GM21447 (cell line): ENCODE data around the gene COL27A1.

Experiments
- ATAC-seq: cut with Tn5 transposase; IDR thresholded peaks from one replicate; pipeline ENCODE4 v1.9.1; 2021; ENCODE audit not compliant: unreplicated experiment

The COL27A1 gene

GRCh38 chr9:114299286-114300152, 144.2 kb downstream of the COL27A1 start:
- ATAC-seq = no peak

DNA sequence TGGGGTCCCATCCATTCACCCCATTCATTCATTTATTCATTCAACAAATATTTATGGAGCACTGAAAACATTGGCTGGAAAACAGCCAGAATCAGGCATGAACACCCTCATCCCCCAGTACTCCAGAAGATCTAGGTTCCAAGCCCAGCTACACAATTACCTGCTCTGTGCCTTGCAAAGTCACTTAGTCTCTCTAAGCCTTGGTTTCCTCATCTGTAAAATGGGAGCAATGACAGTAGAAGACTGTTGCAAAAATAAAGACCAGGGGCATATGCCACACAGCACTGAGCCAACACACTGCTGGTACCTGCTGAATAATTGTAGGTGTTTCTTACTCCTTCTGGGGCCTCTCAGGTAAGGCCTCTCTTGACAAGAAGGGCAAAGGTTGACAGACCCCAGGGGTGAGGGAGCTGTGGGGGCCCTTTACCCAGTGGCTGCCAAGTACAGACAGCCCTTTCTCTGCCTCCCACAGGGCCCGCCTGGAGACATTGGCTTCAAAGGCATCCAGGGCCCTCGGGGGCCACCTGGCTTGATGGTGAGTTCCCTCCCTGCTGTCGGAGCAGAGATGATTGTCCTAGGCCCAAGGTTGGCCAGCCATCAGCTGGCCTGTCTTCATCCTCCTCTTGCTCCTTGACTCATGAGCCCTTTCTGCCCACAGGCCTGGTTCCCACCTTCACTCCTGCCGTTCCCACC, 145.0 kb downstream of the COL27A1 start:
- ATAC-seq = no peak

DNA sequence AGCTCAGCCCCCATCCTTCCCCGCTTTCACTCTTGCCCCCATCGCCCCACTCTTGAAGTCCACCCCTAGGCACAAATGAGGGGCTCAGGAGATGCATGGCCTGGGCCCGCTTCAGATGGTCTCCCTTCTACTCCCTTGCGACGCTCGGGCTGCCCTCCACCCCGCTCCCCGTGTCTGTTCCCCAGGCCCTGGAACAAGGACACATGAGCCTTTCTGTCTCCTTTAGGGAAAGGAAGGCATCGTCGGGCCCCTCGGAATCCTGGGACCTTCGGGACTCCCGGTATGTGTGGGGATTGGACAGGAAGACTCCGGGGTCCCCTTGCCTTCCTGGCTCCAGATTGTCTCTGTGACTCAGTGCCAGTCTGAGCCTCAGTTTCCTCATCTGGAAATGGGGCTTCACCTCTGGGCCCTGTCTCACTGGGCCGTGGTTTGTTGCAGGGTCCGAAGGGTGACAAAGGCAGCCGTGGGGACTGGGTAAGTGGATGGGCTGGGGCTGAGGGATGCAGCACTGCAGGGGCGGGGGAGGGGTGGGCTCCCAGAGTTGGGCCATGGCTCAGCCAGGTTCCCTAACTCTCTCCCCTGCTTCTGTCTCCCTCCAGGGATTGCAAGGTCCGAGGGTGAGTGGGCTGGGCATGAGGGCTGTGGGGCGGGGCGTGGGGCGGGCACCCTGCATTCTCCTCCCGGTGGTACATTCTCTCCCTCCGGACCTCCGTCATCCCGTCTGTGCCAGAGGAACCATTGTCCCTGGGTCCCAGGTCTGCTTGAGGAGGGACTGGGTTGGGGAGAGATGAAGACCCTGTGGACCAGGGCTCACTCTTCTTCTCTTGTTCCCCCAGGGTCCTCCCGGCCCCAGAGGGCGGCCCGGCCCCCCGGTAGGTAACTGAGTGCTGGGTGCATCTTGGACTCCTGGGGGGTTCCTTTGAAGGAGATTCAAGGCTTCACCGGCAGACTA, 145.8 kb downstream of the COL27A1 start:
- no peak for ATAC-seq

- ATAC-seq = no peak
Observed at GRCh38 chr9:114301798-114302565, 146.6 kb downstream of the COL27A1 start.

- ATAC-seq = no peak
Observed at GRCh38 chr9:114302727-114303126, 147.4 kb downstream of the COL27A1 start.

- no peak for ATAC-seq
Observed at GRCh38 chr9:114303571-114303970, 148.2 kb downstream of the COL27A1 start.

DNA sequence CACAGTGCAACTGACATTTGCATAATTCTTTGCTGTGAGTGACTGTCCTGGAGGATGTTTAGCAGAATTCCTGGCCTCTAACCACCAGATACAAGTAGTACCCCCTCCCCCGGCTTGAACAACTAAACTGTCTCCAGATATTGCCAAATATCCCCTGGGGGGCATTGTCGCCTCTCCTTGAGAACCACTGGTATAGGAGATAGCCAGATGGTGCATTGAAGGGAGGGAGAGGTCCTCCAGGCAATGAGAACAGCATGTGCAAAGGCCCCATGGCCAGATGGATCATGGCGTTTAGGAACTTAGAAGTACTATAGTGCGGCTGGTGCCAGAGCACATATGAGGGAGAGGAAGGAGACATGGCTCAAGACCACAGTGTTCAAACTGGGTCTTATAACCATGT, 148.6 kb downstream of the COL27A1 start:
- no peak for ATAC-seq

- ATAC-seq = no peak
Observed at GRCh38 chr9:114304416-114305188, 149.3 kb downstream of the COL27A1 start.

DNA sequence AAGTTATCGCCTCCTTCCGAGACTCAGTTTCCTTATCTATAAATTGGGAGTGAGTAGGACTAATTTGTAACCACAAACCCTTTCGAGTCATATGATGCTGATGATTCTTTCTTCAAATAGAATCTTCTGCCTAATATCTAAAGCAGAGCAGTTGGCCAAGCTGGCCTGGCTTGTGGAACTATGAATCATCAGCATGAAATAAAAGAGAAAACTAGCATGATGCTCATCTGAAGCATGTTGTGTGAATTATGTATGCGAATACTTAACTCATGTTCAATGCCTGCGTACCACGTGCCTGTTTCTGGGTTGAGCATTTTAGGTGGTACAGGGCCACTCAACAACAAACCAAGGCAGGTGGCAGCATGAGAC, 152.5 kb downstream of the COL27A1 start:
- ATAC-seq = no peak

- ATAC-seq = no peak
Observed at GRCh38 chr9:114308361-114308950, 153.1 kb downstream of the COL27A1 start.

DNA sequence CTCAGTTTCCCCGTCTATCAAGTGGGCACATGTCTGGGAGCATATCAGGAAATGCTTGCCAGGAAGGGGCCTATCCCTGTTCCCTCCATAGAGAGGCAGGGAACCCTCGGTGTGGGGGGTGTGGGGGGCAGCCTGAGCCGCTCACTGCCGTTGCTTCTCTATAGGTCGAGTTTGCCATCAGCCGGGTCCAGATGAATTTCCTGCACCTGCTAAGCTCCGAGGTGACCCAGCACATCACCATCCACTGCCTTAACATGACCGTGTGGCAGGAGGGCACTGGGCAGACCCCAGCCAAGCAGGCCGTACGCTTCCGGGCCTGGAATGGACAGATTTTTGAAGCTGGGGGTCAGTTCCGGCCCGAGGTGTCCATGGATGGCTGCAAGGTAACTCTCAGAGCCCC, 153.8 kb downstream of the COL27A1 start:
- ATAC-seq = no peak

- ATAC-seq = no peak
Observed at GRCh38 chr9:114310471-114311450, 155.4 kb downstream of the COL27A1 start.

GRCh38 chr9:114311571-114312512, 156.5 kb downstream of the COL27A1 start:
- no peak for ATAC-seq

DNA sequence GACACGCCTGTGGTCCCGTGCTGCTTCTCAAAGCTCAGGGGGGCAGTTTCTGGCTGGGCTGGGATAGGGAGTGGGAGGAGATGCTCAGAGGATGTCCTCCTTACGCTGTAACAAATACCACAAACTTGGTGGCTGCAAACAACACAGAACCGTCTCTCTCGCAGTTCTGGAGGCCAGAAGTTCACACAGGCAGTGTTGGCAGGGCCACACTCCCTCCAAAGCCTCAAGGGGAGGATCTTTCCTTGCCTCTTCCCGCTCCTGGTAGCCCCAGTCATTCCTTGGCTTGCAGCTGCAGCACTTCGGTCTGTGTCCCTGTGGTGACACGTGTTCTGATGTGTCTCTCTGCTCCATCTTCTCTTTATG, 157.2 kb downstream of the COL27A1 start:
- ATAC-seq = no peak

DNA sequence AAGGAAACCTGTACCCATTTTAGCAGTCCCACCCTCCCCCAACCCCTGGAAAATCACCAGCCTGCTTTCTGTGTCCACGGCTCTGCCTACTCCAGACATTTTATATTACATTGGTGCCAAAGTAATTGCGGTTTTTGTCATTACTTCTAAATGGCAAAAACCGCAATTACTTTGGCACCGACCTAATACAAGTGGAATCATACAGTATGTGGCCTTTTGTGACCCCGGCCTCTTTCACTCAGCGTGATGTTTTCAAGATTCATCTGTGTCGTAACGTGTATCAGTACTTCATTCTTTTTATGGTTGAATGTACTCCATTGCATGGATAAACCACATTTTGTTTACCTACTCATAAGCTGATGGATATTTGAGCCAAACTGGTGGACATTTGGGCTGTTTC, 157.8 kb downstream of the COL27A1 start:
- no peak for ATAC-seq

DNA sequence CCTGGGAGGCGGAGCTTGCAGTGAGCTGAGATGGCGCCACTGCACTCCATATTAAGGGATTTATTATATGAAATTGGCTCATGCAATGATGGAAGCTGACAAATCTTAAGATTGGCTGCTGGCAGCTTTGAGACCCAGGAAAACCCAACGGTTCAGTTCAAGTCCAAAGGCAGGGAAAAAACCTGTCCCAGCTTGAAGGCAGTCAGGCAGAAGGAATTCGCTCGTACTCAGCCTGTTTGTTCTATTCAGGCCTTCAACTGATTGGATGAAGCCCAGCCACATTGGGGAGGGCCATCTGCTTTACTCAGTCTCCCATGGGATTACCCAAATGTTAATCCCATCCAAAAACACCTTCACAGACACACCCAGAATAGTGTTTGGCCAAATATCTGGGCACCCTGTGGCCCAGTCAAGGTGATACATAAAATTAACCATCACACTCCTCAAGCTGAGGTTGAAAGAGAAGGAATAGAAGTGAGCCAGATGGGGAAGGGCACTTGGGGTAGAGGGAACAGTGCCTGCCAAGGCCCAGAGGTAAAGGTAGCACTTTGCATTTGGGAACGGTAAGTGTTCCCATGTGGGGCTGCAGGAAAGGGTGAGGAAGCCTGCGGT, 159.0 kb downstream of the COL27A1 start:
- no peak for ATAC-seq
